Measurements from ENCODE around the gene PRMT5.

The PRMT5 gene

GRCh38 chr14:22971152-22971551 is 42.0 kb upstream of the PRMT5 start:
- TF ChIP-seq EP300 (IDR thresholded peaks at IDR 0.05; ENCODE audit: borderline replicate concordance) (no peak), CEBPB (IDR thresholded peaks at IDR 0.05) (no peak), USF1 (IDR thresholded peaks at IDR 0.05) (no peak), CREB1 (IDR thresholded peaks at IDR 0.05; ENCODE audit: low read depth) (no peak), FOXM1 (IDR thresholded peaks at IDR 0.05; ENCODE audit: borderline replicate concordance, low read depth) (no peak), TEAD4 (IDR thresholded peaks at IDR 0.05) (no peak), TCF12 (IDR thresholded peaks at IDR 0.05; ENCODE audit: low read depth) (no peak), YY1 (IDR thresholded peaks at IDR 0.05; ENCODE audit: low read depth) (no peak), NFIC (IDR thresholded peaks at IDR 0.05) (no peak), REST (IDR thresholded peaks at IDR 0.05; ENCODE audit: low read depth) (no peak), ZBTB7A (IDR thresholded peaks at IDR 0.05; ENCODE audit: low read depth) (no peak), EGR1 (IDR thresholded peaks at IDR 0.05) (no peak), RAD21 (IDR thresholded peaks at IDR 0.05; ENCODE audit: low read depth) (no peak), MAX (IDR thresholded peaks at IDR 0.05) (no peak), TAF1 (IDR thresholded peaks at IDR 0.05; ENCODE audit: low read depth) (no peak)

GRCh38 chr14:22966783-22967269 is 37.6 kb upstream of the PRMT5 start:
- TF ChIP-seq EGR1 (IDR thresholded peaks at IDR 0.05) (no peak), TCF12 (IDR thresholded peaks at IDR 0.05; ENCODE audit: low read depth) (no peak), TAF1 (IDR thresholded peaks at IDR 0.05; ENCODE audit: low read depth) (no peak), MAX (IDR thresholded peaks at IDR 0.05) (no peak), REST (IDR thresholded peaks at IDR 0.05; ENCODE audit: low read depth) (no peak), CREB1 (IDR thresholded peaks at IDR 0.05; ENCODE audit: low read depth) (no peak), CEBPB (IDR thresholded peaks at IDR 0.05) (no peak), FOXM1 (IDR thresholded peaks at IDR 0.05; ENCODE audit: borderline replicate concordance, low read depth) (no peak), RAD21 (IDR thresholded peaks at IDR 0.05; ENCODE audit: low read depth) (no peak), ZBTB7A (IDR thresholded peaks at IDR 0.05; ENCODE audit: low read depth) (no peak), EP300 (IDR thresholded peaks at IDR 0.05; ENCODE audit: borderline replicate concordance) (no peak), YY1 (IDR thresholded peaks at IDR 0.05; ENCODE audit: low read depth) (no peak), USF1 (IDR thresholded peaks at IDR 0.05) (no peak), NFIC (IDR thresholded peaks at IDR 0.05) (no peak), TEAD4 (IDR thresholded peaks at IDR 0.05) (no peak)

- TF ChIP-seq CEBPB (IDR thresholded peaks at IDR 0.05) (no peak), NFIC (IDR thresholded peaks at IDR 0.05) (no peak), USF1 (IDR thresholded peaks at IDR 0.05) (no peak), ZBTB7A (IDR thresholded peaks at IDR 0.05; ENCODE audit: low read depth) (no peak)
These were observed 33.0 kb upstream of the PRMT5 start for GRCh38 chr14:22962061-22962676.

- TF ChIP-seq YY1 (IDR thresholded peaks at IDR 0.05; ENCODE audit: low read depth) (no peak), EGR1 (IDR thresholded peaks at IDR 0.05) (no peak), ZBTB7A (IDR thresholded peaks at IDR 0.05; ENCODE audit: low read depth) (no peak), NFIC (IDR thresholded peaks at IDR 0.05) (no peak), EP300 (IDR thresholded peaks at IDR 0.05; ENCODE audit: borderline replicate concordance) (no peak), REST (IDR thresholded peaks at IDR 0.05; ENCODE audit: low read depth) (no peak), MAX (IDR thresholded peaks at IDR 0.05) (no peak), CEBPB (IDR thresholded peaks at IDR 0.05) (no peak), FOXM1 (IDR thresholded peaks at IDR 0.05; ENCODE audit: borderline replicate concordance, low read depth) (no peak), USF1 (IDR thresholded peaks at IDR 0.05) (no peak), CREB1 (IDR thresholded peaks at IDR 0.05; ENCODE audit: low read depth) (no peak), TEAD4 (IDR thresholded peaks at IDR 0.05) (no peak), TCF12 (IDR thresholded peaks at IDR 0.05; ENCODE audit: low read depth) (no peak), RAD21 (IDR thresholded peaks at IDR 0.05; ENCODE audit: low read depth) (no peak), TAF1 (IDR thresholded peaks at IDR 0.05; ENCODE audit: low read depth) (no peak)
These were observed 26.8 kb upstream of the PRMT5 start for GRCh38 chr14:22955702-22956569.
